SU-DHL-6 (cell line): ENCODE data around the gene ACSM2A.
"Not testable (repeated sequence)": the region's sequence is repeated elsewhere in the genome, so short reads cannot be mapped to it uniquely, and the experiment has no call there.

ENCODE experiments used
- H2AFZ ChIP-seq: fragments of 200-600 bp; sonication (generic); 2 replicates; pipeline ENCODE4 v1.6.1; 2014; ENCODE audit warnings: low read depth, mild to moderate bottlenecking, moderate library complexity, mixed read lengths, antibody characterized with exemption, low read length; ENCODE audit not compliant: severe bottlenecking
- H3F3A ChIP-seq: fragments of 200-600 bp; shearing (Covaris generic); 2 replicates; pipeline ENCODE4 v1.6.0; 2016; ENCODE audit warnings: antibody characterized with exemption, mild to moderate bottlenecking; ENCODE audit not compliant: insufficient read depth
- H3K27ac ChIP-seq: fragments of 200-600 bp; sonication (generic); 2 replicates; pipeline ENCODE4 v1.5.1; 2016; ENCODE audit warnings: low read depth, mild to moderate bottlenecking, low read length, moderate library complexity, mixed read lengths
- H3K27me3 ChIP-seq: fragments of 200-600 bp; sonication (generic), shearing (Covaris generic); 2 replicates; pipeline ENCODE4 v1.6.0; 2014; ENCODE audit warnings: mild to moderate bottlenecking, low read length
- H3K36me3 ChIP-seq: fragments of 200-600 bp; sonication (generic); 2 replicates; pipeline ENCODE4 v1.6.1; 2014; ENCODE audit warnings: mild to moderate bottlenecking, low read length, mixed read lengths
- H3K4me2 ChIP-seq: fragments of 300-600, 200-600 bp; shearing (Covaris generic), sonication (generic); 2 replicates; pipeline ENCODE4 v1.6.0; 2014; ENCODE audit warnings: low read length, low read depth, mild to moderate bottlenecking; ENCODE audit not compliant: poor library complexity, severe bottlenecking
- H3K4me3 ChIP-seq: fragments of 200-600 bp; sonication (generic); 2 replicates; pipeline ENCODE4 v1.5.1; 2014; ENCODE audit warnings: antibody characterized with exemption, low read length, mild to moderate bottlenecking, mixed read lengths; ENCODE audit not compliant: insufficient read depth, poor library complexity, severe bottlenecking
- H3K79me2 ChIP-seq: fragments of 200-600 bp; sonication (generic); 2 replicates; pipeline ENCODE4 v1.6.1; 2014; ENCODE audit warnings: mild to moderate bottlenecking, low read length, moderate library complexity; ENCODE audit not compliant: insufficient read depth
- H3K9ac ChIP-seq: fragments of 200-600 bp; sonication (generic); 2 replicates; pipeline ENCODE4 v1.7.0; 2014; ENCODE audit warnings: mild to moderate bottlenecking, low read length
- H3K9me2 ChIP-seq: fragments of 200-600 bp; sonication (generic); replicated peaks from 2 replicates; pipeline ENCODE4 v1.6.1; 2014; ENCODE audit warnings: low read length; ENCODE audit not compliant: insufficient read depth
- H3K9me3 ChIP-seq: fragments of 200-600 bp; sonication (generic); 2 replicates; pipeline ENCODE4 v1.6.1; 2014; ENCODE audit warnings: low read length, mixed read lengths; ENCODE audit not compliant: insufficient read depth
- H4K20me1 ChIP-seq: fragments of 200-600 bp; sonication (generic); 2 replicates; pipeline ENCODE4 v1.6.1; 2014; ENCODE audit warnings: low read depth, mild to moderate bottlenecking, antibody characterized with exemption, low read length, moderate library complexity, mixed read lengths
- EZH2phosphoT487 ChIP-seq: fragments of 200-600 bp; sonication (generic), shearing (Covaris generic); conservative IDR thresholded peaks from 2 replicates; pipeline ENCODE4 v1.6.1; 2018; ENCODE audit warnings: mild to moderate bottlenecking, antibody characterized with exemption, low read length, moderate library complexity, mixed read lengths
- TF ChIP-seq, protein P1 (sequence below): fragments of 200-600 bp; sonication (generic); IDR thresholded peaks from one replicate; pipeline ENCODE4 v1.5.1; 2017; ENCODE audit warnings: antibody characterized with exemption, mild to moderate bottlenecking, low read length, moderate library complexity; ENCODE audit not compliant: insufficient read depth, poor library complexity, severe bottlenecking

ACSM2A gene

DNA sequence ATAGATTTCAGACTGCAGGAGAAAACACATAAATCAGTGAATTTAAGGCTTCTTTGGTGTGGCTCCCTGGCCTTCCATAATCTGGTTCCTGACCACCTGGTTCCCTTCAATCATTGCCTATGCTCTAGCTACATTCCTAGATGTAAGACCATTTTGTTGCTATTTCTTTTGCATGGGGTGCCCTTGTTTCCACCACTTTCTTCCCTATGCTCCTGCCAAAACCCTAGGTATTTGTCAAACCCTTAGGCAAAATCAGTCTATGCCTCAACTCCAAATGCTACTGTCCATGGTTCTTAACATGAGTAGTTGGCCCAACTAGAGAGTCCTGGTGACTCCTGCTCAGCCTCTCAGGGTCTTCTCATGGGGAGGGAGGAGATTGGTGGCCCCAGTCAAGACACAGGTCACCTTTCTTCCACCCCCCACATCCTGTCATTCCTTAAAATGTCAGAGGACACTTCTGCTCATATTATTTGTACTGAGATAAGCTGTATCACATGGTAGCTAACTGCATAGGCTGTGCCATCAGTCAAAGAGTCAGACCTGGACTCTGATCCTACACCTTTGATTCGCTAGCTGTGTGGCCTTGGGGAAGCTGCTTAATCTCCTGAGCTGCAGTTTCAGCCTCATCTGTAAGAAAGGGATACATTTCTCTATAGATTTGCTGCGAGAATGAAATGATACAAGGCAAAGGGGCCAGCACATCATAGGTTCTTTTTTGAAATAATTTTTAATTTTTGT is 27.0 kb upstream of the ACSM2A start:
- H3K9me3 ChIP-seq: no peaks in the 10 kb centered on the region
- H3K9me2 ChIP-seq: no peaks in the 10 kb centered on the region
- H3K4me3 ChIP-seq: no peak overlapping the region
- no peak for TF ChIP-seq EZH2phosphoT487
- TF ChIP-seq, protein P1, sequence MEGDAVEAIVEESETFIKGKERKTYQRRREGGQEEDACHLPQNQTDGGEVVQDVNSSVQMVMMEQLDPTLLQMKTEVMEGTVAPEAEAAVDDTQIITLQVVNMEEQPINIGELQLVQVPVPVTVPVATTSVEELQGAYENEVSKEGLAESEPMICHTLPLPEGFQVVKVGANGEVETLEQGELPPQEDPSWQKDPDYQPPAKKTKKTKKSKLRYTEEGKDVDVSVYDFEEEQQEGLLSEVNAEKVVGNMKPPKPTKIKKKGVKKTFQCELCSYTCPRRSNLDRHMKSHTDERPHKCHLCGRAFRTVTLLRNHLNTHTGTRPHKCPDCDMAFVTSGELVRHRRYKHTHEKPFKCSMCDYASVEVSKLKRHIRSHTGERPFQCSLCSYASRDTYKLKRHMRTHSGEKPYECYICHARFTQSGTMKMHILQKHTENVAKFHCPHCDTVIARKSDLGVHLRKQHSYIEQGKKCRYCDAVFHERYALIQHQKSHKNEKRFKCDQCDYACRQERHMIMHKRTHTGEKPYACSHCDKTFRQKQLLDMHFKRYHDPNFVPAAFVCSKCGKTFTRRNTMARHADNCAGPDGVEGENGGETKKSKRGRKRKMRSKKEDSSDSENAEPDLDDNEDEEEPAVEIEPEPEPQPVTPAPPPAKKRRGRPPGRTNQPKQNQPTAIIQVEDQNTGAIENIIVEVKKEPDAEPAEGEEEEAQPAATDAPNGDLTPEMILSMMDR: no peak
- H4K20me1 ChIP-seq: no peaks in the 10 kb centered on the region
- no peaks in the 10 kb centered on the region for H3K79me2 ChIP-seq
- H3F3A ChIP-seq: no peaks in the 10 kb centered on the region
- no peak overlapping the region for H2AFZ ChIP-seq
- H3K4me2 ChIP-seq: no peak overlapping the region
- no peak overlapping the region for H3K27ac ChIP-seq
- no peaks in the 10 kb centered on the region for H3K27me3 ChIP-seq
- H3K36me3 ChIP-seq: no peaks in the 10 kb centered on the region
- no peak overlapping the region for H3K9ac ChIP-seq

DNA sequence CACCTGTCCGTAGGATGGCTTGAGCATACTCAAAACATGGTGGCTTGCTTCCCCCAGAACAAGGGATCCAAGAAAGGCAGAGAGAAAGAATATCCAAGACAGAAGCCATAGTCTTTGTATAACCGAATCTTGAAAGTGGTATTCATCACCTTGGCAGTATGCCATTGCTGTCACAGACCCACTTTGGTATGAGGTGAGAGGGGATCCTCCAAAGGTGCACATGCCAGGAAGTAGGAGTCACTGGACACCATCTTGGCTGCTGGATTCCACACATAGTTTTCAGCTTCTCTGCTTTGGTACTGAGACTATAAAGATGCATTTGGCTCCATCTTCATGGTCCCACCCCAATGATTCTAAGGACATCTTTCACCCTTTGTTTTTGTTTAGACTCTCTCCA is 23.9 kb upstream of the ACSM2A start:
- H3K4me3 ChIP-seq, H3K9me2 ChIP-seq, H3K9me3 ChIP-seq, H3K79me2 ChIP-seq, H3K27me3 ChIP-seq, H3F3A ChIP-seq, H2AFZ ChIP-seq, H3K9ac ChIP-seq, H3K27ac ChIP-seq, H4K20me1 ChIP-seq, H3K36me3 ChIP-seq, H3K4me2 ChIP-seq: not testable (repeated sequence)

DNA sequence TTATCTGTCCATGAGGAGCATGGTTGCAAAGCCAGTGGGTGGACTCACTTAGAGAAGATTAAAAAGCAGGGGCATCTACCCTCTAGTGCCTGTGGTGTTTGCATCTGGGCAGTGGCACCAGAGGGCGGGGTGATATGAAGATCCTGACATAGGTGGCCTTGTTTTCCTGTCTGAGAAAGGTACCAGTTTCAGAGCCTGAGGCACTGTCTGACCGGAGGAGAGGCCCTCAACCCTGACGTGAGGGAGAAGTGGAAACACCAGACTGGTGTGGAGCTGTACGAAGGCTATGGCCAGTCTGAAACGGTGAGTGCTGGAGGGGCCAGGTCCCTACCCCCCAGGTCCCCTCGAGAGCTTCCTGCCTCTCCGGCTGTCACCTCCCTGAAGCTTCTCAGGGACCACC is 21.8 kb upstream of the ACSM2A start:
- not testable (repeated sequence) for H3K27me3 ChIP-seq, H3K4me3 ChIP-seq, H3F3A ChIP-seq, H3K9me2 ChIP-seq, H3K36me3 ChIP-seq, H2AFZ ChIP-seq, H3K27ac ChIP-seq, H3K9me3 ChIP-seq, H4K20me1 ChIP-seq, H3K79me2 ChIP-seq, H3K9ac ChIP-seq, H3K4me2 ChIP-seq

DNA sequence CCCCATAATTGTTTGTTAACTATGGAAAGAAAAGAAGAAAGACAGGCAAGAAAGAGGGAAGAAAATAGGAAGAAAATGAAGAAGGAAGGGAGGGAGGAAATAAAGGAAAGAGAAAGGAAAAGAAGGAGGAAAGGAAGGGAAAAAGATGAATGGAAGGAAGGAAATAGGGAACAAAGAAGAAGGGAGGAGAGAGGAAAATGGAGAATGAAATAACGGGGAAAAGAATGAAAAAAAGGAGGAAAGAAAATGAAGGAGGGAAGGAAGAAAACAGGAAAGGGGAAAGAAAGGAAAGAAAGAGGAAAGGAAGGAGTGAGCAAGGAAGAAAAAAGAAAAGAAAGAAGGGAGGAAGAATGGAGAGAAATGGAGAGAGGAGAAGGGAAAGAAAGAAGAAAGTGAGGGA is 20.8 kb upstream of the ACSM2A start:
- H3K9ac ChIP-seq, H3K9me3 ChIP-seq, H3K27ac ChIP-seq, H3K4me3 ChIP-seq, H3F3A ChIP-seq, H3K4me2 ChIP-seq, H3K36me3 ChIP-seq, H4K20me1 ChIP-seq, H2AFZ ChIP-seq, H3K9me2 ChIP-seq, H3K27me3 ChIP-seq, H3K79me2 ChIP-seq: not testable (repeated sequence)

DNA sequence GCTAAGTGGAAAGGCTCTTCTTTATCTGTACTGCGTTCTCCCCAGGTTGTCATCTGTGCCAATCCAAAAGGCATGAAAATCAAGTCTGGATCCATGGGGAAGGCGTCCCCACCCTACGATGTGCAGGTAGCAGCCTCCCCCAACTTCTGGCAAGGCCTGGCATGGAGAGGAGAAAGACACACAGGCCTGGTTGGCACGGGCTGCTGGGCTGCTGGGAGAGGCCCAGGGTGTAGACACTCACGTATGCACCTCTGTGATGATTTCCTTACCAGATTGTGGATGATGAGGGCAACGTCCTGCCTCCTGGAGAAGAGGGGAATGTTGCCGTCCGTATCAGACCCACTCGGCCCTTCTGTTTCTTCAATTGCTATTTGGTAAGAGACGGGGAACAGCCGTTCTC is 20.4 kb upstream of the ACSM2A start:
- no peaks in the 10 kb centered on the region for H3K9me3 ChIP-seq
- H3K27ac ChIP-seq: no peak overlapping the region
- H3K9me2 ChIP-seq: no peaks in the 10 kb centered on the region
- H4K20me1 ChIP-seq: no peaks in the 10 kb centered on the region
- H3K4me2 ChIP-seq: no peak overlapping the region
- no peak for TF ChIP-seq EZH2phosphoT487
- TF ChIP-seq, protein P1: no peak
- no peaks in the 10 kb centered on the region for H3K36me3 ChIP-seq
- no peak overlapping the region for H3K4me3 ChIP-seq
- H2AFZ ChIP-seq: no peak overlapping the region
- no peaks in the 10 kb centered on the region for H3F3A ChIP-seq
- H3K27me3 ChIP-seq: no peaks in the 10 kb centered on the region
- no peak overlapping the region for H3K9ac ChIP-seq
- H3K79me2 ChIP-seq: no peaks in the 10 kb centered on the region

DNA sequence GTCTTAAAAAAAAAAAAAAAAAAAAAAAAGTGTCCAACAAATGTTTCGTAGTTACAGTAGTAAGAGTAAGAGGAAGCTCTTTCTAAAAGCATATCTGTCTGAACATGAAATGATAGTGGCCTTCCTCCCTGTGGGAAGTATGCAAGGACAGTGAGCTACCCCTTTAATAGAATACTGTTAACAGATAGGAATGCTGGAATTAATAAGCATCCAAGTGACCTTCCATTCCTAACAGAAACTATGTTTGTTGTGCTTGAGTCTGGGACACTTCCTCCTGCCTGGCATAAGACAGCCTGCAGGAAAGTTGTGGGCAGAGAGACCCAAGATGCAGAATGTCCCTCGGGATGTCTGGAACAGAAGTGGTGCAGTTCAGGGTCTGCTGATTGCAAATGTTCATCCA is 12.4 kb upstream of the ACSM2A start:
- H3K4me2 ChIP-seq, H4K20me1 ChIP-seq, H3K27me3 ChIP-seq, H3K27ac ChIP-seq, H3K9me3 ChIP-seq, H3K4me3 ChIP-seq, H3K9me2 ChIP-seq, H3K79me2 ChIP-seq, H3F3A ChIP-seq, H3K36me3 ChIP-seq, H3K9ac ChIP-seq, H2AFZ ChIP-seq: not testable (repeated sequence)
